GM21717 (cell line): ENCODE data around the gene LEF1.

Experiments used
- ATAC-seq: cut with Tn5 transposase; IDR thresholded peaks from one replicate; pipeline ENCODE4 v1.9.1; 2021; ENCODE audit warnings: mild to moderate bottlenecking, moderate library complexity; ENCODE audit not compliant: unreplicated experiment

The LEF1 gene

GRCh38 chr4:108005807-108006206 lies 162.9 kb downstream of the LEF1 start:
- no peak for ATAC-seq

GRCh38 chr4:108004646-108005045 lies 164.1 kb downstream of the LEF1 start:
- ATAC-seq = no peak

- no peak for ATAC-seq
Observed at GRCh38 chr4:108003982-108004515, 164.7 kb downstream of the LEF1 start.

- no peak for ATAC-seq
Observed at GRCh38 chr4:108001540-108002135, 167.1 kb downstream of the LEF1 start.

GRCh38 chr4:107999932-108000539 lies 168.7 kb downstream of the LEF1 start:
- no peak for ATAC-seq

GRCh38 chr4:107997794-107998193 lies 170.9 kb downstream of the LEF1 start:
- no peak for ATAC-seq
